ENCODE data around the gene SLC25A21. TPM values are rescaled to one million over a fixed set of nuclear protein-coding genes. Genes with fewer than 3 reads are reported as not detected.

The SLC25A21 gene
- total RNA-seq, 1 donor from 2014 or later = not detected

- DNase-seq (no peak), ATAC-seq (ENCODE audit: low read depth) (no peak)
- Mint-ChIP-seq H3K4me1 (no peaks in the 10 kb centered on the region), H3K9me3 (no peaks in the 10 kb centered on the region), H3K4me3 (no peak overlapping the region), H3K27ac (no peak overlapping the region), H3K36me3 (ENCODE audit: low read depth) (no peaks in the 10 kb centered on the region), H3K27me3 (no peaks in the 10 kb centered on the region)
- POLR2A ChIA-PET = no interaction called here
- TF ChIP-seq CTCF (IDR thresholded peaks at IDR 0.05) = no peak
- CTCF ChIA-PET = no interaction called here
- intact Hi-C loops (cut with micrococcal nuclease) = no loop called here
Measured at GRCh38 chr14:37048666-37049071, 123.7 kb downstream of the SLC25A21 start.

GRCh38 chr14:37047996-37048395 is 124.4 kb downstream of the SLC25A21 start:
- POLR2A ChIA-PET = no interaction called here
- H3K27ac Mint-ChIP-seq = no peak overlapping the region
- no peaks in the 10 kb centered on the region for H3K4me1 Mint-ChIP-seq
- H3K9me3 Mint-ChIP-seq = no peaks in the 10 kb centered on the region
- intact Hi-C loops (cut with micrococcal nuclease) = no loop called here
- ATAC-seq (ENCODE audit: low read depth) = no peak
- no peak for DNase-seq
- no peaks in the 10 kb centered on the region for H3K27me3 Mint-ChIP-seq
- CTCF ChIA-PET = no interaction called here
- no peak overlapping the region for H3K4me3 Mint-ChIP-seq
- H3K36me3 Mint-ChIP-seq (ENCODE audit: low read depth) = no peaks in the 10 kb centered on the region
- TF ChIP-seq CTCF (IDR thresholded peaks at IDR 0.05) = no peak

- DNase-seq (no peak), ATAC-seq (ENCODE audit: low read depth) (no peak)
- Mint-ChIP-seq H3K4me3 (no peak overlapping the region), H3K9me3 (no peaks in the 10 kb centered on the region), H3K4me1 (no peaks in the 10 kb centered on the region), H3K36me3 (ENCODE audit: low read depth) (no peaks in the 10 kb centered on the region), H3K27ac (no peak overlapping the region), H3K27me3 (no peaks in the 10 kb centered on the region)
- POLR2A ChIA-PET = no interaction called here
- CTCF ChIA-PET = no interaction called here
- no peak for TF ChIP-seq CTCF (IDR thresholded peaks at IDR 0.05)
- intact Hi-C loops (cut with micrococcal nuclease) = no loop called here
Measured at GRCh38 chr14:37047226-37047625, 125.2 kb downstream of the SLC25A21 start.

- Mint-ChIP-seq H3K27me3 (no peaks in the 10 kb centered on the region), H3K4me3 (no peak overlapping the region), H3K4me1 (no peaks in the 10 kb centered on the region), H3K36me3 (ENCODE audit: low read depth) (no peaks in the 10 kb centered on the region), H3K9me3 (no peaks in the 10 kb centered on the region), H3K27ac (no peak overlapping the region)
- DNase-seq (no peak), ATAC-seq (ENCODE audit: low read depth) (no peak)
- no peak for TF ChIP-seq CTCF (IDR thresholded peaks at IDR 0.05)
- CTCF ChIA-PET = no interaction called here
- intact Hi-C loops (cut with micrococcal nuclease) = no loop called here
- POLR2A ChIA-PET = no interaction called here
Measured at GRCh38 chr14:37046815-37047214, 125.6 kb downstream of the SLC25A21 start.

GRCh38 chr14:37045340-37046061 is 126.9 kb downstream of the SLC25A21 start:
- Mint-ChIP-seq H3K27ac (no peak overlapping the region), H3K27me3 (no peaks in the 10 kb centered on the region), H3K4me3 (no peak overlapping the region), H3K4me1 (no peaks in the 10 kb centered on the region), H3K36me3 (ENCODE audit: low read depth) (no peaks in the 10 kb centered on the region), H3K9me3 (no peaks in the 10 kb centered on the region)
- CTCF ChIA-PET = no interaction called here
- POLR2A ChIA-PET = no interaction called here
- intact Hi-C loops (cut with micrococcal nuclease) = no loop called here
- no peak for TF ChIP-seq CTCF (IDR thresholded peaks at IDR 0.05)
- ATAC-seq (ENCODE audit: low read depth) (no peak), DNase-seq (no peak)

All from activated B cell treated with CpG ODN at 0.5 μM for 24 hours (primary cell).